Neutrophil (primary cell): ENCODE data around the gene TMEM14C.

ENCODE experiments used
- H3K27ac ChIP-seq: fragments of 200-600 bp; sonication (generic); 2 replicates; pipeline ENCODE4 v1.5.1; 2016; ENCODE audit warnings: mild to moderate bottlenecking, moderate library complexity
- H3K27me3 ChIP-seq: fragments of 200-600 bp; sonication (generic); 2 replicates; pipeline ENCODE4 v1.6.0; 2016; ENCODE audit warnings: mild to moderate bottlenecking
- H3K36me3 ChIP-seq: fragments of 200-600 bp; sonication (generic); 2 replicates; pipeline ENCODE4 v1.5.1; 2017
- H3K4me1 ChIP-seq, 2 experiments: fragments of 200-600 bp in 1 of 2; sonication (generic) in 1 of 2; 1 replicate in 1 of 2; 2 replicates in 1 of 2; pipeline versions ENCODE4 v1.5.1 to v1.6.1; 2013 to 2016; ENCODE audit warnings: low read depth in 1 of 2, low read length in 1 of 2, mild to moderate bottlenecking in 1 of 2, moderate library complexity in 1 of 2; ENCODE audit not compliant: control insufficient read depth in 1 of 2, insufficient read depth in 1 of 2
- H3K4me3 ChIP-seq, 2 experiments: fragments of 200-600 bp in 1 of 2; sonication (generic) in 1 of 2; 1 replicate in 1 of 2; 2 replicates in 1 of 2; pipeline ENCODE4 v1.5.1; 2013 to 2016; ENCODE audit warnings: low read depth in 1 of 2, low read length in 1 of 2, mild to moderate bottlenecking in 1 of 2, moderate library complexity in 1 of 2
- H3K9me3 ChIP-seq: fragments of 200-600 bp; sonication (generic); 2 replicates; pipeline ENCODE4 v1.5.1; 2016
- TF ChIP-seq, protein P1 (sequence below): fragments of 200-600 bp; sonication (generic); IDR thresholded peaks from 2 replicates; pipeline ENCODE4 v1.5.1; 2016; ENCODE audit warnings: antibody characterized with exemption

The TMEM14C gene

DNA sequence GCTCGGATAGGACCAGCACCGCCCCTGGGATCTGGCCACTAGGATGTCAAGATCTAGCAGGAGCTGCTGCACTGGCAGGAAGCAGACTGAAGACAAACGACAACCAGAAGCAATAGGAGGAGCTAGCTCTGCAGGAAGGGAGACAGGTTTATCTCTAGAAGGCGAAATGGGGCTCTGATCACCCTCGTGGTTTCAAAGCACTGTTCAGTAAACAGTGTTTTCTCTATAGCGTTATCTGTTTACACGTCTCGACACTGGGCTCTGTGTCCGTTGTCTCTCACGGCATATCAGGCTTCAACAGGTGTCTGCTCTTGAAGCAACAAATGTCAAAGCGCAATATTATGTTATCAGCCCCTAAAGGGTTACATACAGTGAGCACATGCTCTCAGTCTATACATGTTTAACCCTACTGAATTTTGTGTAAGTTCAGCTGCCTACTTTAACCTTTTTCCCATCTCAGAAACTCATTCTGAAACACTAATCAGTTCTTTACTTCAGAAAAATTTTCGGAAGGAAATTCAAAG lies 48.6 kb downstream of the TMEM14C start:
- TF ChIP-seq, protein P1, sequence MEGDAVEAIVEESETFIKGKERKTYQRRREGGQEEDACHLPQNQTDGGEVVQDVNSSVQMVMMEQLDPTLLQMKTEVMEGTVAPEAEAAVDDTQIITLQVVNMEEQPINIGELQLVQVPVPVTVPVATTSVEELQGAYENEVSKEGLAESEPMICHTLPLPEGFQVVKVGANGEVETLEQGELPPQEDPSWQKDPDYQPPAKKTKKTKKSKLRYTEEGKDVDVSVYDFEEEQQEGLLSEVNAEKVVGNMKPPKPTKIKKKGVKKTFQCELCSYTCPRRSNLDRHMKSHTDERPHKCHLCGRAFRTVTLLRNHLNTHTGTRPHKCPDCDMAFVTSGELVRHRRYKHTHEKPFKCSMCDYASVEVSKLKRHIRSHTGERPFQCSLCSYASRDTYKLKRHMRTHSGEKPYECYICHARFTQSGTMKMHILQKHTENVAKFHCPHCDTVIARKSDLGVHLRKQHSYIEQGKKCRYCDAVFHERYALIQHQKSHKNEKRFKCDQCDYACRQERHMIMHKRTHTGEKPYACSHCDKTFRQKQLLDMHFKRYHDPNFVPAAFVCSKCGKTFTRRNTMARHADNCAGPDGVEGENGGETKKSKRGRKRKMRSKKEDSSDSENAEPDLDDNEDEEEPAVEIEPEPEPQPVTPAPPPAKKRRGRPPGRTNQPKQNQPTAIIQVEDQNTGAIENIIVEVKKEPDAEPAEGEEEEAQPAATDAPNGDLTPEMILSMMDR, result no peak
- H3K27ac ChIP-seq, result no peak overlapping the region
- H3K4me3 ChIP-seq, result no peak overlapping the region
- H3K4me1 ChIP-seq, result no peaks in the 10 kb centered on the region
- H3K36me3 ChIP-seq, result peaks cover 30% of the 10 kb centered on the region
- H3K27me3 ChIP-seq, result no peaks in the 10 kb centered on the region
- no peaks in the 10 kb centered on the region for H3K9me3 ChIP-seq

DNA sequence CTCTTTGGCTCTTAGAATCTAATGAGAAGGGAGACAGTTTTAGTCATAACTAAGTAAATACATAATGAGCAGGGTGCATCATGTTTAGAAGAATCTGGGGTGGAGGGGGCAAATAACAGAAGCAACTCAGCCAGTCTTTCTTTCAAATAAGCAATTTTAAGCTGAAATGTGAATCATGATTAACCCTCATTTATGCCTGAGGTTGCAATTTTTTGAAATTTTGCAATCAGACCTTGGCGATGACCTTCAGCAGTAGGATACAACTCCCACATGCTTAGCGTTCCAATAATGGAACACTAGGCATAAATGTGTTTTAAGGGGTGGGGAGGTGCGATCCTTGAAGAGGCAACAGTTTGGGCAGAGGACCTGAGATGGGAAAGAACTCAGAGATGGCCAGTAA lies 55.4 kb downstream of the TMEM14C start:
- H3K4me3 ChIP-seq, result no peak overlapping the region

DNA sequence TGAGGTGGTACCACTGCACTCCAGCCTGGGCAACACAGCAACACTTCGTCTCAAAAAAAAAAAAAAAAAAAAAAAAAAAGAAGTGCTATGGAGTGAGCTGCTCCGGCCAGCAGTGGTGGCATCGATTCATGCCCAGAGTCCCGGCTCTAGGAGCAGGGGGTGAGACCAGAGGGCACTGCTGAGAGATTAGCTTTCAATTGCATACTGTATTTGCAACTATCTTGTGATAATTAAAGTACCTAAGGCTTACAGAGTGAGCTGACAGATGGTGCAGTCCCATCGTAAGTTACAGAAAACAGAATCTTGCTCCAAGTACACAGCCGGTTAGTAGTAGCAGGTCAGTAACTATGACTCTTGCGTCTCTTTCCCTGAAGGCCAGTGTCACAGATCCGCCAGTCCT lies 56.2 kb downstream of the TMEM14C start:
- Histone ChIP-seq H3K4me1 (no peaks in the 10 kb centered on the region), H3K27ac (no peak overlapping the region)

More for the DNA sequence above, 55.4 kb downstream of the TMEM14C start:
- H3K27me3 ChIP-seq, result no peaks in the 10 kb centered on the region
- no peaks in the 10 kb centered on the region for H3K9me3 ChIP-seq
- peaks cover 22% of the 10 kb centered on the region for H3K36me3 ChIP-seq
- H3K27ac ChIP-seq, result no peak overlapping the region
- no peaks in the 10 kb centered on the region for H3K4me1 ChIP-seq
- TF ChIP-seq, protein P1, result no peak

More for the DNA sequence above, 56.2 kb downstream of the TMEM14C start:
- no peaks in the 10 kb centered on the region for H3K9me3 ChIP-seq
- TF ChIP-seq, protein P1, result no peak
- no peaks in the 10 kb centered on the region for H3K27me3 ChIP-seq
- H3K36me3 ChIP-seq, result peaks cover 26% of the 10 kb centered on the region
- H3K4me3 ChIP-seq, result no peak overlapping the region
